C4-2B (cell line): ENCODE results near the gene FAM181A.

Source experiments
- ZFX ChIP-seq: fragments of 450-650 bp; IDR thresholded peaks from 2 replicates; pipeline ENCODE4 v1.6.1; 2017
- TF ChIP-seq, protein P1 (sequence below): fragments of 450-650 bp; conservative IDR thresholded peaks from 2 replicates; pipeline ENCODE4 v1.5.1; 2017; ENCODE audit warnings: mild to moderate bottlenecking

DNA sequence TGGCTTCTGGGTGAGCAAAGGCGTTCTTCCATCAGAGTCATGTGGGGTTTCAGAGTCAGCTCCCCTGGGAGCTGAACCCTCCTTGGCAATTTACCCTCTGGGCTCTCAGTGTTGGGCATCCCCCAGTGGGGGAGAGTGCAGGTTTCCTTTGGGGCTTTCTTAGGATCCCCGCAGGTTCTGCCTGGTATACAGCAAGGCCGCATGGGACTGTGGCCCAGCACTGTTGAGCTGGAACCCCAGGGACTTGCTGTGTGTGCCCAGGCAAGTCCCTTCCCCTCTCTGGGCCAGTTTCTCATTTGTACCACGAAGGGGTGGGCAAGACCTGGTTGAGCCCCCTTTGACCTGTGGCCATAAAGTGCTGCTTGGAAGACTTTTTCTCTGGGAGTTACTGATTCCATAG, 5.5 kb downstream of the FAM181A start:
- TF ChIP-seq, protein P1, sequence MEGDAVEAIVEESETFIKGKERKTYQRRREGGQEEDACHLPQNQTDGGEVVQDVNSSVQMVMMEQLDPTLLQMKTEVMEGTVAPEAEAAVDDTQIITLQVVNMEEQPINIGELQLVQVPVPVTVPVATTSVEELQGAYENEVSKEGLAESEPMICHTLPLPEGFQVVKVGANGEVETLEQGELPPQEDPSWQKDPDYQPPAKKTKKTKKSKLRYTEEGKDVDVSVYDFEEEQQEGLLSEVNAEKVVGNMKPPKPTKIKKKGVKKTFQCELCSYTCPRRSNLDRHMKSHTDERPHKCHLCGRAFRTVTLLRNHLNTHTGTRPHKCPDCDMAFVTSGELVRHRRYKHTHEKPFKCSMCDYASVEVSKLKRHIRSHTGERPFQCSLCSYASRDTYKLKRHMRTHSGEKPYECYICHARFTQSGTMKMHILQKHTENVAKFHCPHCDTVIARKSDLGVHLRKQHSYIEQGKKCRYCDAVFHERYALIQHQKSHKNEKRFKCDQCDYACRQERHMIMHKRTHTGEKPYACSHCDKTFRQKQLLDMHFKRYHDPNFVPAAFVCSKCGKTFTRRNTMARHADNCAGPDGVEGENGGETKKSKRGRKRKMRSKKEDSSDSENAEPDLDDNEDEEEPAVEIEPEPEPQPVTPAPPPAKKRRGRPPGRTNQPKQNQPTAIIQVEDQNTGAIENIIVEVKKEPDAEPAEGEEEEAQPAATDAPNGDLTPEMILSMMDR: no peak
- TF ChIP-seq ZFX: no peak
